GM10266 (cell line): Measurements from ENCODE around the gene LENG8.

Experiments
- DNase-seq: peaks from one replicate; pipeline ENCODE4 v3.0.0; 2012; ENCODE audit errors: extremely low spot score
- CTCF ChIP-seq: IDR thresholded peaks from 2 replicates; pipeline ENCODE4 v1.5.1; 2012; ENCODE audit warnings: mild to moderate bottlenecking, low read depth; ENCODE audit not compliant: control insufficient read depth, insufficient read depth; ENCODE audit errors: missing control alignments

The LENG8 gene

GRCh38 chr19:54448040-54448773, 792 bp upstream of the LENG8 start:
- no peak for TF ChIP-seq CTCF
- DNase-seq: no peak

- TF ChIP-seq CTCF: no peak
- DNase-seq: no peak
Observed at GRCh38 chr19:54449701-54450069, 686 bp downstream of the LENG8 start.

- no peak for DNase-seq
Observed at GRCh38 chr19:54451331-54451871, 2.4 kb downstream of the LENG8 start.

GRCh38 chr19:54451997-54452396, 3.0 kb downstream of the LENG8 start:
- no peak for TF ChIP-seq CTCF
- DNase-seq: no peak

More at GRCh38 chr19:54451331-54451871, 2.4 kb downstream of the LENG8 start:
- no peak for TF ChIP-seq CTCF

GRCh38 chr19:54452626-54453025, 3.6 kb downstream of the LENG8 start:
- no peak for DNase-seq
- no peak for TF ChIP-seq CTCF

GRCh38 chr19:54453921-54454780, 5.2 kb downstream of the LENG8 start:
- DNase-seq: no peak
- TF ChIP-seq CTCF: no peak
